HL-60/S4 (cell line): Measurements from ENCODE around the gene DNAI1.

Experiments used
- in situ Hi-C: fragments of 300-500 bp; cut with MboI; formaldehyde crosslinking; loops from 2 replicates; pipeline ENCODE4 v1.14.3; 2022; ENCODE audit warnings: low sequenced_read_pairs

Gene DNAI1

DNA sequence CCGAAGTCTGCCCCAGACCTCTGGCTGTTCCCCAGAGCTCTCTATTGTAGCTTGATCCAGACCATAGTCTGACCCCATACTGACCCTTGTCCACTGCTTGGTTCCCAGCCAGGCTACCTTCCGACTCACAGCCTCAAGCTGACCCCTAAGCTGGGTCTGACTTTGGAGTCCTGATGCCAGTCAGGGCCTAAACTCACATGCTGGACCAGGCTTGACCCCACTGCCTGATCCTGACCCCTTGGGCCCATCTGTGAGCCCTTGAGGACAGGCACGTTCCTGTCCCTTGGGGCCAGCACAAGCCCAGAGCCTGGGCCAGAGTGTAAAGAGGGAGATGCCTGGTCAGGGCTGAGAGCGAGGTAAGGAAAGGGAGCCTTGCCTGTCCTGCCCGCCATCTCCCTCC is 96.9 kb downstream of the DNAI1 start:
- in situ Hi-C loops: no loop called here

DNA sequence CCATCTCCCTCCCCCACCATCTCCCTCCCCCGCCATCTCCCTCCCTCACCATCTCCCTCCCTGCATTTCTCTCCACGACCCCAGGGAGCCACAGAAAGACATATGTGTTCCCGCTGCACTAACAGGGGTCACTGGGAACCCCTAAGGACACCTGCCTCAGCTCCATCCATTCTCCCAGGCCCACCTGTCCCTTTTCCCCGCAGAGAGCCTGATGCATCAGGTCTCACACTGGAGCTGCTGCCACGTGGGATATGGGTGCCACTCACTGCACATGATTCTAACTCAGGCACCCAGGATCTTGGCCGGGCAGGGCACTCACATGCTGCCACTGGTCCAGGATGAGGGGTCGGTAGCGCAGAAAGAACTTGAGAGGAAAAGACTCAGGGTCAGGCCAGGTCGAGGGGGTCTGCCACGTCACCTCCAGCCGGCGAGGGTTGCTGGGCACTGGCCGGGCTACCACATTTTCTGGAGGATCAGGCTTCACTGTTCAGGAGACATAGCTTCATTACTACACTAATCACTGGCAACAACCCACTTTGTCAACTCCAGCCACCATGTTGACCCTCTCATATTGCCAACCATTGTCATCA is 97.4 kb downstream of the DNAI1 start:
- in situ Hi-C loops: no loop called here

DNA sequence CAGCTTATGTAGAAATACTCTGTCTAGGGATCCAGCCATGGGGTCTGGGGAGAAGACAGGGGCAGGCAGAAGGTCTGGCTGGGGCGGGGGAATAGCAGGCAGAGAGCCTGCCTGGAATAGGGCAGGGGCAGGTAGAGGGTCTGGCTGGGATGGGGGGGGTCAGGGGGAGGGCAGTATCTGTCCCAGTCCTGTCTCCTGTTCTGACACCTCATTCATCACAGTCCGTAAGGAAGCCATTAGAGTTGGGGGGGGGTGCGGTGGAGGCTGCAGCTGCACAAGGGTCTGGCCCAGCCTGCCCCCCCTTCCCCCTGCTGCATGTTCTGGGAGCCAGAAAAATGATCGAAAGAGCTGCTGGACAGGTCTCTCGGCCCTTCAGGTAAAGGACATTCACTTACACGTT is 98.3 kb downstream of the DNAI1 start:
- in situ Hi-C loops: no loop called here

DNA sequence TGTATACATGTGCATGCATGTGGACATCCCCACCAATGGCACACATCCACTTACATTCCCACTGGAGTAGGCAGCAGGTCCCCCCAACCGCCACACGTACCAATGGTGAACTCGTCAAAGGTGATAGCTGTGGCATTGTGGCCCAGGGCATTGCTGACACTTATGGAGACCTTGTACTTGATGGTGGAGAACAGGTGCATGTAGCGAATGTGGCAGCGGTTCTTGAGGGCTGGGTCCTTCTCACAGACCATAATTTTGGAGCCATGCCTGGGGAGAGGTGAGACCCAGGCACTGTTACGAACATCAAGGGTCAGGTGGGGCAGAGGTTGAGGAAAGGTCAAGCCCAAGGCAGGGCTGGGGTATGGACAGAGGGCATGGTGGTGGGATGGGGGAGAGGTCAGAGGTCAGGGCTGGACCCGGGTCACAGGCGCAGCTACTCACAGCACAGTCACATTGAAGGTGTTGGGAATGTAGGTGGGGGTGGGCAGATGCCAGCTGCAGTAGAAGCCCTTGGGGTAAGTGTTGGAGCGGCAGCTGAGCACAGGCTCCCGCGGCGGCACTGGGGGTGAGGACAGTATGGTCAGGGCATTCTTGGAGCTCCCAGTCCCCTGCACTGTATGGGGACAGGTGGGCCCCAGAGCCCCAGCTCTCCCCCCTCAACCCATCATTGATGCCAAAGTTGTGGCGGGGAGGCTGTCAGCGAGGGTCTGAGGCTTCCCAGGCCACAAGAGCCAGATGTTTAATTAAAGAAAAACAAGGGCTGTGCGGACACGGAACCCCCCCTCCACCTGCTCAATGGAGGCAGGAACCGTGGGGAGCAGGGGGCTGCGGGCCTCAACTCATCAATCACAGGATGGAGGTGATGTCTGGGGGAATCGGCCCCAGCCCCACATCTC is 99.1 kb downstream of the DNAI1 start:
- in situ Hi-C loops: no loop called here

DNA sequence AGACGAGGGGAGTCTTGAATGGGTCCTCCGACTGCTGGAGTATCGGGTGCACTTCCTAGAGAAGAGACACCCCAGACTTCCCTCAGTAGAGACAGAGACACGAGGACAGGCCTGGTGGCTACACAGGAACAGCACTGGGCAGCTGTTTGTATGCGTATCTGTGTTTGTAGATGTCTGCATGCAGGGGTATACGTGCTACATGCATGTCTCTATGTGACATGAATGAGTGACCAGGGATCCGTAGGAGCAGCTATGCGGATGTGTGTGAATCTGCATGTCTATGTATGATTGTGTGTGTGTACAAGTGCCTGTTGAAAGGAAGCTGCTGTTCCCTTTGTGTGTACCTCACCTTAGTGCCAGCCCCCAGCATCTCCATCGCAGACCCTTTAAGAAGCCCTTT is 99.8 kb downstream of the DNAI1 start:
- in situ Hi-C loops: no loop called here

DNA sequence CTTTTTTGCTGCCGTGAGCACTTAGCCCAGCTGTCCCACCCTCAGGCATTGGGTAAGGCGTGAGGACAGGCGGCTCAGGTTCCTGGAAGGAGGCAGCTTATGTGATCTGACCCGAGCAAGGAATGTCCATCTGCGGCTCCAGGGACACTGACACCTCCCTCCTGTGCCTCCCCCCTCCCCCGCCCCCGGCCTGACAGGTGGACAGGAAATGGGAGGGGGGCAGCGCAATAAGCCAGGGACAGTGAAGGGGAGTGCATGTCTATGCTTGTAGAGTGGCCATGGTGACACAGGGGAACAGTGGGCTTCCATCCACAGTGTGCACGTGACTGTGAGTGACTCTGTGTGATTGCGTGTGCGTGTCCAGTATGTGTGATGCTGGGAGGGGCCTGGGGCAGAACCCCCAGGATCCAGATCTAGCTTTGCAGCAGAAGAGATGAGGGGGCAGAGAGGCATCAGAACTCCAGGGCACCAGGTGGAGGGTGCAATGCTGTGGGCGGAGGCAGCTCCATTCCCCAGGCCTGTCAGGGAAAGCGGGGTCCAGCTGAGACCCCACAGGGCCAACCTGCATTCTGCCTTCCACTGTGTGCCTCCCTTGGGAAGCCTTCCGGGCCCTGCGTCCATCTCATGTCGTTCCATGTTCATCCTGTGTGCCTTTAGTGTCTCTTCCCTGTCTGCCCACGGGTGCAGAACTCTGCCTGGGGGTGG is 100.5 kb downstream of the DNAI1 start:
- in situ Hi-C loops: no loop called here

DNA sequence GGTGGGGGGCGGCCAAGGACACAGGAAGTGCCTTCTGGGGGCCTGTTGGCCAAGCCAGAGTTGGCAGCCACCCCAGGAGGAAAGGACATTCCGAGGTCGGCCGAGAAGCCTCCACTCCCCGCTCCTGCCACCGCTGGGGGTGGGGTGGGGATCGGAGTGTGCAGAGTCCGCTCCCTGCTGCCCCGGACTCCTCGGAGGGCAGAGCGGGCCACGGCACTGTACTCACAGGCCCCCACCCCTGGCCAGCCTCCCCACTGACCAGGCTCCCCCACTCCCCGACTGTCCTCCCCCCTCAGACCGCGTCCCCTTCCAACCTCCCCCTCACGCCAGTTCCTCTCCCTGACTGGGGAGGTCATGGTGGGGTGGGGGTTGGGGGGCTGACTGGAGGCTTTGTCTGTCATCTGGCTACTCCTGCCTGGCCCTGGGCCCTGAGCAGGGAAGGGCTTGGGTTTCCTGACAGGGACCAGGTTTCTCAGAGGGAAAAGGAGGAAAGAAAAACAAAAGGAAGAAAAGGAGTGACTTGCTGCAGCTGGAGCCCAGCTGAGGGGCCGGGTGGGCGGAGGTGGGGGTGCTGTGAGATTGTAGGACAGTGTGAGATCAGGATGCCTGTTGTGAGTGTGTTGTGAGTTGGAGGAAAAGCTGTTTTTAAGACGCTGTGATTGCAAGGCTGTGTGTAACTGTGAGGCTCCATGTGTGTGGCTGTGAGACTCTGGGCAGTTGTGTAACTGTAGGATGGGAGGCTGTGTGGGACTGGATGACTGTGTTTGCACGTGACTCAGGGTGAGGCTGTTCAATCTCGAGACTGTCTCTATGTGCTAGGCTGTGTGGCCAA is 101.2 kb downstream of the DNAI1 start:
- in situ Hi-C loops: no loop called here

DNA sequence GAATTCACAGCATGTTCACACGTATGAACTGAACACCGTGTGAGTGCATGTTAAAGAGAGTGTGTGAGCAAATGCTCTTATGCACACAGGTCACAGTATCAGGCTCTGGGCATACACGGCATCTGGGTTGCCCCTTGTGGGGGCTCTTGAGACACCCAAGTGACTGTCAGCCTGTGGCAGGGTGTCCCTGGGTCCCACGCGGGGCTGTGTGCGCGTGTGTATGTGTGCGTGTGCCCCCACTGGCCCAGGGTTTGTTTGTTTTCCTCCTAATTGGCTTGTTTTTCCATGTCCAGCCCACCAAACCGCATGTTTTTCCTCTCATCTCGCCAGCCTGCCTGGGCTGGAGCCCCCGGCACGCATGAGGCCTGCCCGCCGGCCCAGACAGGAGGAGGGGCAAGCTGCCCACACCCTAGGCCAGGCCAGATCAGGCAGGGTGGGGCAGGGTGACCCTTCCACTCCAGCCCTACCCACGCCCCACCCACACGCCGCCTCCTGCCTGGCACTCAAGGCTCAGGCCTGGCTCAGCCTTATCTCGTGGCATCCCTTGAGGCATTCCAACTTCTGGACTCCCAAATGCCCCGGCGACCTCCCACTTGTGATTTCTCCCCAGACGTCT is 102.1 kb downstream of the DNAI1 start:
- in situ Hi-C loops: no loop called here

DNA sequence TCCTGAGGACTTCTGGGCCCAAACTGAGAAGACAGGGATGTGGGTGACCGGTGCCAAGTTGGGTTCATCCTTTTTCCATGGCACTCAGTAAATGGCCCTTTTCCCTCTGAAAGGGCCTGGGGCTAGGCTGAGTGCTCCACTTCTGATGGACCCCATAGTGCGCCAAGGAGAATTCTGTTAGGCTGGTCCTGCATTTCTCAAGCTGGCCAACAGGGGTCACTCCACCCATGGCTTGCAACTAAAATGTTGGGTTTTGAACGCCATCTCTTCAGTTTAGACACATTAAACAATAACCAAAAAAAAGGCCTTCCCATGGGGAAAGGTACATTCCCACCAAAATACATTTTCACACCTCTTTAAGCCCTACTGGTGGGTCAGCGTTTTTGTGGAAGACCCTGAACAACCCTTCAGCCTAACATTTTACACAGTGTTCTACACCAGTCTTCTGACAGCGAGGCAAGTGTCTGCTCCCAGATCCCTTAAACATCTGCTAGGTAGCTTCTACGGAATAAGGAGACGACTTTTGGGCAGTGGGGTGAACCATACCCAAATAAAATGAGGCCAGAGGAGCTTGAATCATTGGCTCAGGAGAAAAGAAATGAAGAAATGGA is 103.6 kb downstream of the DNAI1 start:
- in situ Hi-C loops: no loop called here

DNA sequence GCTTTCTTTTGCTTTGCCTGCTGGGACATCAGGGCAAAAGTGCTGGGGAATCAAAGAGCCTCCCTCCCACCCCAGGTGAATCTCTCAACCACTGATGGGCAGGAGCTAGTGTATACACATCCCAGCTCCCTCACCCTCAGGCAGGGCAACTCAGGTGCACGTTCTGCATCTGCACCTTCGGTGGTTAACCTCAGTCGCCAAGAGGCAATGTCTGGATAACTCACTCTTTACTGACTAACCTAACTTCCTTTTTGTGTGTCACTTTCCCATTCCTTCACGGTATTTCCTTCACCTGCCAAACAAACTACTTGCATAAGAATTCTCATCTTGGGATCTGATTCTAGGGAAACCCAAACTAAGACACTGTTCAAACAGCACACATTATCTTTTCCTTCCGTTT is 104.7 kb downstream of the DNAI1 start:
- in situ Hi-C loops: no loop called here

DNA sequence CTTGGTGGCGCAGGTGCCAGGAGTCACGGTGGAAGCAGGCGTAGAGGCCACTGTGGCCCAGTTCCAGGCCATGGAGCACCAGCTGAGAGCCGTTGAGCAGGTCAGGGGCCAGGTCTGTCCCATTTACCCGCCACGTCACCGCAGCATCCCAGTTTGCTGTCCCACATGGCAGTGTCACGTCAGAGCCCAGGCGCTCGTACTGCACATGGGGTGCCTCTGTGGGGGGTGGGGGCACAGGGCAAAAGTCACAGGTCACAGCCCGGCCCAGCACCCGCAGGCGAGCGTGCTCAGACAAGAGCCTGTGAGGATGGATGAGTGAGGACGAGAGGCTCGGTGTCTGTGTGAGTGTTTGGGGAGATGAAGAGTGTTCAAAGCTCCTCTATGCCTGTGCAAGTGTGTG is 106.0 kb downstream of the DNAI1 start:
- in situ Hi-C loops: no loop called here

DNA sequence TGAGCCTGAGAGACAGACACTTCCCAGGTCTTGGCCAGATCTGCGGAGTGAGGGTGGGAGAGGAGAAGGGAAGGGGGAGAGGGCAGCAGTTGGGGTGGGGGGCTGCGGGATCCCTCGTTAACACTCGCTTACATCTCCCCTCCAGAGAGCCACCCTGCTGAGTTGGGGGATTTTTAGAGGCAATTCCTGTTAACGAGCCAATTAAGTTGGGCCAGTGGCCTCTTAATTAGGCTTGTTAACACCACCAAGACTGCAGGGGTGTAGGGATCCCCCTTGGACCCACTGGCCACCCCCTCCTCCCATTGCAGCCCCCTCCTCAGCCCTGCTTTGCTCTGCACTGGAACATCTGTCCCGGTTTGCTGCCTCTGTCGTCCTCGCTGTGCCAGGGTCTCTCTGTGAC is 107.3 kb downstream of the DNAI1 start:
- in situ Hi-C loops: no loop called here

DNA sequence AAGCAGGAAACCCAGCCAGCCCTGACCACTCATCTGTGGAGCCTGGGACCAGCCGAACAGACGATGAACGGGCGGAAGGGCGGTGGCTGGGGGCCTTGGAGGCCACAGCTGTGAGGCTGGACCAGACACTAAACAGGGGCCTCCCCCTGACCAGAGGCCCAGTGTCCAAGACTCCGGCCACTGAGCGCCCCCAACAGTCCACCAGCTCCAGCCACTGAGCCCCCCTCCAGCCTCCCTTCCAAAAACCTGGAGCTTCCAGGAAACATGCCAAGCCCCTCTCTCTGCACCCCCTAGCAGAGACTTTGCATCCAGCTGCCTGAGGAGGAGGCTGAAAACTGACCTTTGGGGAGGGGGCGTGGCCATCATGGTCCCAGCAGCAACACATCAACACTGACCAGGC is 107.7 kb downstream of the DNAI1 start:
- in situ Hi-C loops: no loop called here

DNA sequence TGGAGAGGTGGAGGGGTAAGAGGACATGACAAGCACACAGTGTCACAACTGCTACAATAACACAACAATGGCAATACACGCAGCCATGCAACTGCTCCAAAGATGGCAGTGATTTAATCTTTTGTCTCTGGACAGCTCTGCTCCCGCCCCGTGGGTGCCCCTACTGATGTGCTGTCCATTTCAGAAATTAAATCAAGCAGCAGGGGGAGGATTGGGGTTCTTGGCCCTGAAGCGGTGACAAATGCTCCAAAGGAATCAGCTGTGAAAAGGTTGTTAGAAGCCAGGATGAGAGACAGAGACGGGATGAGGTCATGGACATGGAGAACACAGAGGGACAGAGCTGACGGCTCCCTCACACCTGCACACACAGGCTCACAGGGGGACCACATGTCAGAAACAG is 108.4 kb downstream of the DNAI1 start:
- in situ Hi-C loops: no loop called here

DNA sequence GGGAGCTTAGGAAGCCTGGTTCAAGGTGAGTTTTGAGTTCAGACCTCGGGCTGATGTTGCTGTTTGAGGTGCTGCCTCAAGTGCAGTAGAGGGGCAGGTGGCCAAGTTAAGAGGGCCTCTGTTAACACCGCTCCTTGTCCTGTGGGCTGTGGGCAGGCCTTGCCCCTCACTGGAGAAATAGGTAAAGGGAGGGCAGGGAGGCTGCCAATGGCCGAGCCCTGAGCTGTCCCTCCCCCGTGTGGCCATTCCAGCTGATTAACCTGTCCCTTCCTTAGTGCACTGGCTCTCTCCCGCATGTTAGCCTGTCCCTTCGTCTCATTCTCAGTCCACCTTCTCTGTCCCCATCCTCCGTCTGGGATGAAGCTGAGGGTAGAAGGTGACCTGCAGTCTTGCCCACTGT is 109.5 kb downstream of the DNAI1 start:
- in situ Hi-C loops: no loop called here

DNA sequence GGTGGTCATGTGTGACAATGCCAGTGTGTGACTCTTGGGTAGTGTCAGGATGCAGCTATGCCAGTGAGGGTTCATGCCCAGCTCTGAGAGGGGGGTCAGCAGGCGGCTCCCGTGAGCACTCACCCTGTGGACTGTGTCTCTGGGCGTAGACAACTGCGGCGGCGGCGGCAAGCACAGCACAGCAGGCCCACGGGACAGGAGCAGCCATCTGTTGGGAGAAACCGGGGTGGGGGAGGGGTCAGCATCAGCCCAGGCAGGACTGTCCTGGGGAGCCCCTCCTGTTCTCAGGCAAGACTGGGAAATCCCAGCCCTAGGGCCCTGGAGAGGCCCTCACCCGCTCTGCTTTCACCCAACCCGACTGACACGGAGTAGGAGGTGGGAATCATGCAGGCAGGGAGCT is 110.2 kb downstream of the DNAI1 start:
- in situ Hi-C loops: no loop called here

DNA sequence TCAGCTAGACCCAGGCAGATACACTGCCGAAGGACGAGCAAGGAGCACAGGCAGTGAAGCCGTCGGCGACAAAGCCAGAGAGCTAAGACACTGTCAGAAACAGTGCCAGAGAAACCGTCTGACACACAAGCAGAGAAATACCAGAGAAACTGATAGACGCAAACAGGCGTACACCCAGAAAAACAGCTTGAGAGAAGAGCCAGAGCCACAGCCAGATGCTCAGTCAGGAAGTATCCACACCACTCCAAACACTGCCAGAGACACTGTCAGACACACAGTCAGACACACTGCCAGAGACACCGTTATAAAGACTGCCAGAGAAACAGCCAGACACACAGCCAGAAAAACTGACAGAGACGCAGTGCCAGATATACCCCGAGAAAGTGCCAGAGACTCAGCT is 111.8 kb downstream of the DNAI1 start:
- in situ Hi-C loops: no loop called here
